HG02852 (cell line): Measurements from ENCODE around the gene PSMF1.

Experiments used
- ATAC-seq: cut with Tn5 transposase; IDR thresholded peaks from one replicate; pipeline ENCODE4 v1.9.1; 2021; ENCODE audit warnings: mild to moderate bottlenecking, moderate library complexity; ENCODE audit not compliant: unreplicated experiment

PSMF1 gene

GRCh38 chr20:1187605-1188171, 69.3 kb downstream of the PSMF1 start:
- ATAC-seq, result no peak

GRCh38 chr20:1188347-1188746, 69.9 kb downstream of the PSMF1 start:
- no peak for ATAC-seq

- ATAC-seq, result no peak
Measured at GRCh38 chr20:1189827-1190226, 71.4 kb downstream of the PSMF1 start.

GRCh38 chr20:1190847-1191246, 72.4 kb downstream of the PSMF1 start:
- no peak for ATAC-seq

GRCh38 chr20:1191299-1191698, 72.9 kb downstream of the PSMF1 start:
- ATAC-seq, result no peak

GRCh38 chr20:1195226-1195625, 76.8 kb downstream of the PSMF1 start:
- no peak for ATAC-seq

- ATAC-seq, result no peak
Measured at GRCh38 chr20:1196634-1197033, 78.2 kb downstream of the PSMF1 start.

GRCh38 chr20:1197801-1198200, 79.4 kb downstream of the PSMF1 start:
- ATAC-seq, result no peak

- no peak for ATAC-seq
Measured at GRCh38 chr20:1198751-1199150, 80.3 kb downstream of the PSMF1 start.

- ATAC-seq, result no peak
Measured at GRCh38 chr20:1199212-1199873, 80.9 kb downstream of the PSMF1 start.

- ATAC-seq, result no peak
Measured at GRCh38 chr20:1199964-1200363, 81.6 kb downstream of the PSMF1 start.

- no peak for ATAC-seq
Measured at GRCh38 chr20:1202762-1203504, 84.5 kb downstream of the PSMF1 start, which contains the start of gene C20orf202. Gene C20orf202, plus strand, starts transcription at chr20:1203454. Its CDS starts 132 bp downstream, at chr20:1203586.

- no peak for ATAC-seq
Measured at GRCh38 chr20:1203630-1204029, 85.2 kb downstream of the PSMF1 start.

- no peak for ATAC-seq
Measured at GRCh38 chr20:1204113-1204512, 85.7 kb downstream of the PSMF1 start.

GRCh38 chr20:1204576-1204975, 86.2 kb downstream of the PSMF1 start:
- ATAC-seq, result no peak

- no peak for ATAC-seq
Measured at GRCh38 chr20:1205802-1206201, 87.4 kb downstream of the PSMF1 start.

- no peak for ATAC-seq
Measured at GRCh38 chr20:1206366-1207148, 88.2 kb downstream of the PSMF1 start.

GRCh38 chr20:1207293-1207878, 89.0 kb downstream of the PSMF1 start:
- ATAC-seq, result no peak

GRCh38 chr20:1209447-1210387, 91.3 kb downstream of the PSMF1 start:
- no peak for ATAC-seq

GRCh38 chr20:1210501-1210900, 92.1 kb downstream of the PSMF1 start:
- ATAC-seq, result no peak
